Heart left ventricle (tissue), 13 donors: Measurements from ENCODE around the gene TEX55.

Experiments
- POLR2A ChIP-seq, 2 donors: fragments of 450-650 bp; IDR thresholded peaks; one replicate each; pipeline ENCODE4 v1.6.1; 2017; ENCODE audit warnings: antibody characterized with exemption in 2 of 2, mild to moderate bottlenecking in 2 of 2, moderate library complexity in 2 of 2
- TF ChIP-seq, protein P1 (sequence below), 12 donors: fragments of 200-600 bp; sonication (generic) in 4 of 12; IDR thresholded peaks; one replicate each; pipeline versions ENCODE4 v1.5.0 to v1.8.0; 2018 to 2022; ENCODE audit warnings: antibody characterized with exemption in 12 of 12, mild to moderate bottlenecking in 5 of 12
- donor health status: ischemic (EF 13 %, LVEDD 7.1; RV severe dilation, severe dysfunction).
- donor health status: DM: no; HTN: yes; CAD: no.
- donor health status: DM: no; HTN: no; CAD: no.
- donor health status: ischemic (EF 25% LVEDD 6.9; RV normal size, moderate dysfunction).
- donor health status: ischemic (EF 25% LVEDD 5.7; RV mildly dilated, moderate dysfunction).
- donor health status: ischemic (EF 35%, LVEDD 5.7; RV mildly dilated, moderate dysfunction).
- donor health status: nonischemic (EF 11% LVEDD 7.7; RV severe dilation, severe dysfunction).
- donor health status: DM: yes; HTN: yes; CAD: no.
- donor health status: PGD.
- donor health status: ischemic (EF 29% LVEDD 5.4; RV normal size, mild dysfunction).
- donor health status: nonischemic (EF 23%, LVEDD 6.1; RV moderate dilation, normal function).

GRCh38 chr3:119157971-119158370, 12.0 kb downstream of the TEX55 start:
- TF ChIP-seq POLR2A (IDR thresholded peaks at IDR 0.05), result no peak
- TF ChIP-seq, protein P1, sequence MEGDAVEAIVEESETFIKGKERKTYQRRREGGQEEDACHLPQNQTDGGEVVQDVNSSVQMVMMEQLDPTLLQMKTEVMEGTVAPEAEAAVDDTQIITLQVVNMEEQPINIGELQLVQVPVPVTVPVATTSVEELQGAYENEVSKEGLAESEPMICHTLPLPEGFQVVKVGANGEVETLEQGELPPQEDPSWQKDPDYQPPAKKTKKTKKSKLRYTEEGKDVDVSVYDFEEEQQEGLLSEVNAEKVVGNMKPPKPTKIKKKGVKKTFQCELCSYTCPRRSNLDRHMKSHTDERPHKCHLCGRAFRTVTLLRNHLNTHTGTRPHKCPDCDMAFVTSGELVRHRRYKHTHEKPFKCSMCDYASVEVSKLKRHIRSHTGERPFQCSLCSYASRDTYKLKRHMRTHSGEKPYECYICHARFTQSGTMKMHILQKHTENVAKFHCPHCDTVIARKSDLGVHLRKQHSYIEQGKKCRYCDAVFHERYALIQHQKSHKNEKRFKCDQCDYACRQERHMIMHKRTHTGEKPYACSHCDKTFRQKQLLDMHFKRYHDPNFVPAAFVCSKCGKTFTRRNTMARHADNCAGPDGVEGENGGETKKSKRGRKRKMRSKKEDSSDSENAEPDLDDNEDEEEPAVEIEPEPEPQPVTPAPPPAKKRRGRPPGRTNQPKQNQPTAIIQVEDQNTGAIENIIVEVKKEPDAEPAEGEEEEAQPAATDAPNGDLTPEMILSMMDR (IDR thresholded peaks at IDR 0.05), result no peak
